ENCODE data around the gene DERA.

DERA gene

GRCh38 chr12:15932327-15932726, 21.2 kb downstream of the DERA start:
- no peak for DNase-seq

DNA sequence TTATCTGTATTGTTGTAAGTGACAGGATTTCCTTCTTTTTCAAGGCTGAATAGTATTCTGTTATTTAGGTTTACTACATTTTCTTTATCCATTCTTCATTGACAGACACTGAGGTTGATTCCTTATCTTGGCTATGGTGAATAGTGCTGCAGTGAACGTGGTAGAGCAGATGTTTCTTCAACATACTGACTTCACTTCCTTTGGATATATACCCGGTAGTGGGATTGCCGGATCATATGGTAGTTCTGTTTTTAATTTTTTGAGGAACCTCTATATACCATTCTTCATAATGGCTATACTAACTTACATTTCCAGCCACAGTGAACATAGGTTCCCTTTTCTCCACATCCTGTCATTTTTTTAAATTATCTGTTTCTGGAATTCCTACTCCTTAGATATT, 21.8 kb downstream of the DERA start:
- no peak for DNase-seq
- no peaks in the 10 kb centered on the region; the same call in 1 of the 2 replicates for H3K9me3 ChIP-seq
- no peaks in the 10 kb centered on the region for H3K27me3 ChIP-seq
- TF ChIP-seq, protein P1, sequence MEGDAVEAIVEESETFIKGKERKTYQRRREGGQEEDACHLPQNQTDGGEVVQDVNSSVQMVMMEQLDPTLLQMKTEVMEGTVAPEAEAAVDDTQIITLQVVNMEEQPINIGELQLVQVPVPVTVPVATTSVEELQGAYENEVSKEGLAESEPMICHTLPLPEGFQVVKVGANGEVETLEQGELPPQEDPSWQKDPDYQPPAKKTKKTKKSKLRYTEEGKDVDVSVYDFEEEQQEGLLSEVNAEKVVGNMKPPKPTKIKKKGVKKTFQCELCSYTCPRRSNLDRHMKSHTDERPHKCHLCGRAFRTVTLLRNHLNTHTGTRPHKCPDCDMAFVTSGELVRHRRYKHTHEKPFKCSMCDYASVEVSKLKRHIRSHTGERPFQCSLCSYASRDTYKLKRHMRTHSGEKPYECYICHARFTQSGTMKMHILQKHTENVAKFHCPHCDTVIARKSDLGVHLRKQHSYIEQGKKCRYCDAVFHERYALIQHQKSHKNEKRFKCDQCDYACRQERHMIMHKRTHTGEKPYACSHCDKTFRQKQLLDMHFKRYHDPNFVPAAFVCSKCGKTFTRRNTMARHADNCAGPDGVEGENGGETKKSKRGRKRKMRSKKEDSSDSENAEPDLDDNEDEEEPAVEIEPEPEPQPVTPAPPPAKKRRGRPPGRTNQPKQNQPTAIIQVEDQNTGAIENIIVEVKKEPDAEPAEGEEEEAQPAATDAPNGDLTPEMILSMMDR (IDR thresholded peaks at IDR 0.05; ENCODE audit: low read depth, low read length): no peak
- no peaks in the 10 kb centered on the region for H3K36me3 ChIP-seq
- no peaks in the 10 kb centered on the region for H3K4me1 ChIP-seq
- H3K4me3 ChIP-seq (ENCODE audit: low read depth, low read length): no peak overlapping the region

More at GRCh38 chr12:15932327-15932726, 21.2 kb downstream of the DERA start:
- Histone ChIP-seq H3K36me3 (no peaks in the 10 kb centered on the region), H3K27me3 (no peaks in the 10 kb centered on the region), H3K4me3 (ENCODE audit: low read depth, low read length) (no peak overlapping the region), H3K9me3 (no peaks in the 10 kb centered on the region; the same call in 1 of the 2 replicates), H3K4me1 (no peaks in the 10 kb centered on the region)
- TF ChIP-seq, protein P1 (IDR thresholded peaks at IDR 0.05; ENCODE audit: low read depth, low read length): no peak

- Histone ChIP-seq H3K4me3 (ENCODE audit: low read depth, low read length) (no peak overlapping the region), H3K36me3 (no peaks in the 10 kb centered on the region), H3K27me3 (no peaks in the 10 kb centered on the region), H3K9me3 (no peaks in the 10 kb centered on the region; the same call in 1 of the 2 replicates), H3K4me1 (no peaks in the 10 kb centered on the region)
- TF ChIP-seq, protein P1 (IDR thresholded peaks at IDR 0.05; ENCODE audit: low read depth, low read length): no peak
- no peak for DNase-seq
Measured at GRCh38 chr12:15933751-15934150, 22.6 kb downstream of the DERA start.

DNA sequence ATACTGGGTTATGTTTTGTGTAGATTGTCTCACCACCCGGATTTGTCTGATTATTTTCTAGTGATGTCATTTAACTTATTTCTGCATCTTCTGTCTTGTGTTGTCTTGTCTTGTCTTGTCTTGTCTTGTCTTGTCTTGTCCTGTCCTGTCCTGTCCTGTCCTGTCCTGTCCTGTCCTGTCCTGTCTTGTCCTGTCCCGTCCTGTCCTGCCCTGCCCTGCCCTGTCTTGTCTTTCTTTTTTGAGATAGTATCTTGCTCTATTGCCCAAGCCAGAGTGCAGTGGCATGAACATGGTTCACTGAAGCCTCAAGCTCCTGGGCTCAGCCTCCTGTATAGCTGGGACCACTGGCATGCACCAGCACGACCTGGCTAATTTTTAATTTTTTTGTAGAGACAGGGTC, 25.6 kb downstream of the DERA start:
- DNase-seq: no peak
- TF ChIP-seq, protein P1 (IDR thresholded peaks at IDR 0.05; ENCODE audit: low read depth, low read length): no peak

GRCh38 chr12:15937902-15938301, 26.8 kb downstream of the DERA start:
- H3K4me1 ChIP-seq: no peaks in the 10 kb centered on the region
- TF ChIP-seq, protein P1 (IDR thresholded peaks at IDR 0.05; ENCODE audit: low read depth, low read length): no peak
- no peaks in the 10 kb centered on the region for H3K9me3 ChIP-seq
- H3K4me3 ChIP-seq (ENCODE audit: low read depth, low read length): no peak overlapping the region
- DNase-seq: no peak
- no peaks in the 10 kb centered on the region for H3K36me3 ChIP-seq
- no peaks in the 10 kb centered on the region for H3K27me3 ChIP-seq

More for the DNA sequence above, 25.6 kb downstream of the DERA start:
- Histone ChIP-seq H3K36me3 (no peaks in the 10 kb centered on the region), H3K9me3 (no peaks in the 10 kb centered on the region; the same call in 1 of the 2 replicates), H3K4me1 (no peaks in the 10 kb centered on the region), H3K27me3 (no peaks in the 10 kb centered on the region), H3K4me3 (ENCODE audit: low read depth, low read length) (no peak overlapping the region)

- TF ChIP-seq, protein P1 (IDR thresholded peaks at IDR 0.05; ENCODE audit: low read depth, low read length): no peak
- H3K4me1 ChIP-seq: no peaks in the 10 kb centered on the region
- H3K36me3 ChIP-seq: no peaks in the 10 kb centered on the region
- no peaks in the 10 kb centered on the region for H3K9me3 ChIP-seq
- H3K27me3 ChIP-seq: no peaks in the 10 kb centered on the region
- H3K4me3 ChIP-seq (ENCODE audit: low read depth, low read length): no peak overlapping the region
- no peak for DNase-seq
Measured at GRCh38 chr12:15939111-15939510, 28.0 kb downstream of the DERA start.

All from BE2C (cell line).